ENCODE measurements around the gene PRDM16.

PRDM16 gene

GRCh38 chr1:3410142-3410925, 341.3 kb downstream of the PRDM16 start:
- DNase-seq: no peak

GRCh38 chr1:3411806-3412205, 342.8 kb downstream of the PRDM16 start:
- no peak for DNase-seq

- DNase-seq: no peak
Measured at GRCh38 chr1:3412376-3412775, 343.4 kb downstream of the PRDM16 start.

GRCh38 chr1:3413975-3414710, 345.1 kb downstream of the PRDM16 start:
- no peak for DNase-seq

- DNase-seq: no peak
Measured at GRCh38 chr1:3415260-3416090, 346.5 kb downstream of the PRDM16 start.

- DNase-seq: no peak
Measured at GRCh38 chr1:3417082-3417739, 348.2 kb downstream of the PRDM16 start.

- no peak for DNase-seq
Measured at GRCh38 chr1:3417934-3418333, 348.9 kb downstream of the PRDM16 start.

GRCh38 chr1:3418600-3418999, 349.6 kb downstream of the PRDM16 start:
- DNase-seq: no peak

- no peak for DNase-seq
Measured at GRCh38 chr1:3419415-3420204, 350.6 kb downstream of the PRDM16 start.

GRCh38 chr1:3420218-3420951, 351.4 kb downstream of the PRDM16 start:
- no peak for DNase-seq

GRCh38 chr1:3422638-3423037, 353.6 kb downstream of the PRDM16 start:
- DNase-seq: no peak

- no peak for DNase-seq
Measured at GRCh38 chr1:3423245-3423829, 354.3 kb downstream of the PRDM16 start.

GRCh38 chr1:3423896-3424611, 355.1 kb downstream of the PRDM16 start:
- no peak for DNase-seq

GRCh38 chr1:3425486-3426215, 356.6 kb downstream of the PRDM16 start:
- no peak for DNase-seq

GRCh38 chr1:3426956-3427535, 358.0 kb downstream of the PRDM16 start:
- no peak for DNase-seq

GRCh38 chr1:3427711-3428704, 359.0 kb downstream of the PRDM16 start:
- no peak for DNase-seq

GRCh38 chr1:3428899-3429298, 359.9 kb downstream of the PRDM16 start:
- DNase-seq: no peak

- no peak for DNase-seq
Measured at GRCh38 chr1:3429320-3429719, 360.3 kb downstream of the PRDM16 start.

Data from CD4-positive, alpha-beta T cell treated with Interleukin-6 for 4 hours (primary cell).